GM06990 (cell line): Measurements from ENCODE around the gene GALK2.

ENCODE experiments used
- DNase-seq: peaks from one replicate; pipeline ENCODE4 v3.0.0-alpha.2; 2011; ENCODE audit not compliant: insufficient read length; ENCODE audit errors: extremely low read depth
- H3K27me3 ChIP-seq: replicated peaks from 2 replicates; pipeline ENCODE4 v1.6.0; 2011; ENCODE audit warnings: low read length; ENCODE audit not compliant: control insufficient read depth, insufficient read depth
- H3K36me3 ChIP-seq: 2 replicates; pipeline ENCODE4 v1.5.1; 2011; ENCODE audit warnings: low read length; ENCODE audit not compliant: control insufficient read depth, insufficient read depth
- H3K4me3 ChIP-seq: replicated peaks from 2 replicates; pipeline ENCODE4 v1.5.1; 2011; ENCODE audit warnings: low read depth, mild to moderate bottlenecking, control low read depth, low read length
- CTCF ChIP-seq: IDR thresholded peaks from 2 replicates; pipeline ENCODE4 v1.5.1; 2011; ENCODE audit warnings: low read length, control low read depth, mild to moderate bottlenecking, inconsistent platforms; ENCODE audit not compliant: insufficient read depth, poor library complexity, severe bottlenecking

The GALK2 gene

GRCh38 chr15:49372366-49372765 lies 202.3 kb downstream of the GALK2 start:
- H3K36me3 ChIP-seq, result no peaks in the 10 kb centered on the region
- no peak overlapping the region for H3K4me3 ChIP-seq
- H3K27me3 ChIP-seq, result no peaks in the 10 kb centered on the region
- TF ChIP-seq CTCF, result no peak
- DNase-seq, result no peak

- Histone ChIP-seq H3K36me3 (no peaks in the 10 kb centered on the region), H3K27me3 (no peaks in the 10 kb centered on the region), H3K4me3 (no peak overlapping the region)
- DNase-seq, result no peak
- no peak for TF ChIP-seq CTCF
These were observed 209.9 kb downstream of the GALK2 start for GRCh38 chr15:49379996-49380395.

GRCh38 chr15:49380912-49381311 lies 210.9 kb downstream of the GALK2 start:
- no peak for DNase-seq
- Histone ChIP-seq H3K4me3 (no peak overlapping the region), H3K27me3 (no peaks in the 10 kb centered on the region), H3K36me3 (no peaks in the 10 kb centered on the region)
- no peak for TF ChIP-seq CTCF
